ENCODE results near the gene WDCP. TPM values are rescaled to one million over a fixed set of nuclear protein-coding genes. Genes with fewer than 3 reads are reported as not detected.
"Not testable (repeated sequence)": the region's sequence is repeated elsewhere in the genome, so short reads cannot be mapped to it uniquely, and the experiment has no call there.

WDCP gene, protein sequence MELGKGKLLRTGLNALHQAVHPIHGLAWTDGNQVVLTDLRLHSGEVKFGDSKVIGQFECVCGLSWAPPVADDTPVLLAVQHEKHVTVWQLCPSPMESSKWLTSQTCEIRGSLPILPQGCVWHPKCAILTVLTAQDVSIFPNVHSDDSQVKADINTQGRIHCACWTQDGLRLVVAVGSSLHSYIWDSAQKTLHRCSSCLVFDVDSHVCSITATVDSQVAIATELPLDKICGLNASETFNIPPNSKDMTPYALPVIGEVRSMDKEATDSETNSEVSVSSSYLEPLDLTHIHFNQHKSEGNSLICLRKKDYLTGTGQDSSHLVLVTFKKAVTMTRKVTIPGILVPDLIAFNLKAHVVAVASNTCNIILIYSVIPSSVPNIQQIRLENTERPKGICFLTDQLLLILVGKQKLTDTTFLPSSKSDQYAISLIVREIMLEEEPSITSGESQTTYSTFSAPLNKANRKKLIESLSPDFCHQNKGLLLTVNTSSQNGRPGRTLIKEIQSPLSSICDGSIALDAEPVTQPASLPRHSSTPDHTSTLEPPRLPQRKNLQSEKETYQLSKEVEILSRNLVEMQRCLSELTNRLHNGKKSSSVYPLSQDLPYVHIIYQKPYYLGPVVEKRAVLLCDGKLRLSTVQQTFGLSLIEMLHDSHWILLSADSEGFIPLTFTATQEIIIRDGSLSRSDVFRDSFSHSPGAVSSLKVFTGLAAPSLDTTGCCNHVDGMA
- total RNA-seq: 10 to 100 TPM in 6 of 8 experiments, 1 to 10 TPM in 2; 8.8 to 17.7 (median 12.1) TPM

DNA sequence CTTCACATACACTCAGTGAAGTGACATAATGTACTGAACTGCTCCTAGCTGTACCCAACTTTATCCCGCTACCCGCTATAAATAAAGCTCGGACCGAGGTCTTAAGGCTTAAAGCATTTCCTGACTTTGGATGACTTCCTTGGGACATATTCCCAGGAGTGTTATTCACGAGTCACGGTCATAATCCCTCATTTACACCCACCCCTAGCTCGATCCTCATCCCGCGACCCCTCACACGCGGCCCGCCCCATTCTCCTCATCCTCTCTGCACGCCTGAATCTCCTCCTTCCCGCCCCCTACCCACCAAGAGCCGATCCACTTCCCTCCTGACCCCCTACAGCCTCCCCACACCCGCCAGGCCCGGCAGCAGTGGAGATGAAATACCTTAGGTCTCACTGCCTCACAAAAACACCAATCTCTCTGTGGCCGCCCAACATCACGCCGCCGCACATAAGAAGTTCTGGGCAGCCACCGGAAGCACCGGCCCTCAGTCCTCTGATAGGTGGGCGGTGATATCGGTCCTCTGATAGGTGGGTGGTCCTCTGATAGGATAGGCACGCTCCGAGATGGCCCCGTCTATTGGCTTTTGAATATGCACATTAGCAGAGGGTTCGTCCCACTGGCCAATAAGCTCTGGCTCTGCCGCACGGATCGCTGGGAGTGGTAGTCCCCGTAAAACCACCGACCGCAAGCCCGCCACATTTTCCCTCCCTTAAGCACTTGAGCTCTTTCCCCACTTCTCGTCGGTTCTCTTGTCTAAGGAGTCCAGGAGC is at the start of gene WDCP:
WDCP (minus strand) TSS at position 462 of the 773 bp plus-strand sequence. CDS start 7,897 bp downstream, outside the sequence.
- H3K4me3 ChIP-seq: peak within 1 kb of the TSS; percentile 48 to 82 (median 55)
- peak within 1 kb of the TSS in 1 of 2 donors; percentile 11 for H3K27ac ChIP-seq
- in situ Hi-C loops (cut with MboI; ENCODE audit: low pct_unique_long_range_greater_than_20kb in 2 of 9, low sequenced_read_pairs in 9 of 9, unreplicated experiment in 9 of 9): no loop called here
- ATAC-seq (replicated peaks in 6 of 8): peak; percentile 95 to 98 (median 97)
- WGBS, 10 experiments: 0 to 2% (median 0%) methylated on average over 1 to 13 of the region's 38 CpGs; no CpG with 5 or more reads in 3 of the 10 experiments
- peaks cover 5 to 7% of the 10 kb centered on the region in 2 donors for H3K4me1 ChIP-seq (replicated peaks in 1 of 2)

DNA sequence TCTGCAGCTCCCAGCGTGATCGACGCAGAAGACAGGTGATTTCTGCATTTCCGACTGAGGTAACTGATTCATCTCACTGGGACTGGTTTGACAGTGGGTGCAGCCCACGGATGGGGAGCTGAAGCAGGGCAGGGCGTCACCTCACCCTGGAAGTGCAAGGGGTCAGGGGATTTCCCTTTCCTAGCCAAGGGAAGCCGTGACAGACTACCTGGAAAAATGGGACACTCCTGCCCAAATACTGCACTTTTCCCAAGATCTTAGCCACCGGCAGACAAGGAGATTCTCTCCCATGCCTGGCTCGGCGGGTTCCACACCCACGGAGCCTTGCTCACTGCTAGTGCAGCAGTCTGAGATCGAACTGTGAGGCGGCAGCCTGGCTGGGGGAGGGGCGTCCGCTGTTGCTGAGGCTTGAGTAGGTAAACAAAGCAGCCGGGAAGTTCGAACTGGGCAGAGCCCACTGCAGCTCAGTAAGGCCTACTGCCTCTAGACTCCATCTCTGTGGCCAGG is 48.0 kb upstream of the WDCP start:
- H3K4me1 ChIP-seq (replicated peaks in 1 of 2); ATAC-seq (replicated peaks in 6 of 8); H3K4me3 ChIP-seq; H3K27ac ChIP-seq: not testable (repeated sequence)
- in situ Hi-C loops (cut with MboI; ENCODE audit: low pct_unique_long_range_greater_than_20kb in 2 of 9, low sequenced_read_pairs in 9 of 9, unreplicated experiment in 9 of 9): loop anchor here in 2 of 9 experiments (25.0 kb wide), 2 partner anchors 92 to 292 kb away; partner anchors contain the start of gene FAM228A (in 1 of the 2)
- 52 to 100% (median 80%) methylated on average over 1 to 9 of the region's 17 CpGs; no CpG with 5 or more reads in 3 of the 10 experiments for WGBS, 10 experiments

DNA sequence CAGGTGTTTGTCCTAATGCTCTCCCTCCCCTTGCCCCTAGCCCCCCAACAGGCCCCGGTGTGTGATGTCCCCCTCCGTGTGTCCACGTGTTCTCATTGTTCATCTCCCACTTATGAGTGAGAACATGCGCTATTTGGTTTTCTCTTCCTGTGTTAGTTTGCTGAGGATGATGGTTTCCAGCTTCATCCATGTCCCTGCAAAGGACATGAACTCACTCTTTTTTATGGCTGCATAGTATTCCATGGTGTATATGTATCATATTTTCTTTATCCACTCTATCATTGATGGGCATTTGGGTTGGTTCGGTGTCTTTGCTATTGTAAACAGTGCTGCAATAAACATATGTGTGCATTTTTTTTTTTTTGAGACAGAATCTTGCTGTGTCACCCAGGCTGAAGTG is 46.1 kb upstream of the WDCP start:
- in situ Hi-C loops (cut with MboI; ENCODE audit: low pct_unique_long_range_greater_than_20kb in 2 of 9, low sequenced_read_pairs in 9 of 9, unreplicated experiment in 9 of 9): loop anchor here in 2 of 9 experiments (25.0 kb wide), 2 partner anchors 94 to 294 kb away; partner anchors contain the start of gene FAM228A (in 1 of the 2)
- not testable (repeated sequence) for ATAC-seq (replicated peaks in 6 of 8); H3K4me3 ChIP-seq; H3K4me1 ChIP-seq (replicated peaks in 1 of 2); H3K27ac ChIP-seq
- 89 to 100% (median 98%) methylated on average over 1 to 3 of the region's 5 CpGs; no CpG with 5 or more reads in 4 of the 10 experiments for WGBS, 10 experiments

DNA sequence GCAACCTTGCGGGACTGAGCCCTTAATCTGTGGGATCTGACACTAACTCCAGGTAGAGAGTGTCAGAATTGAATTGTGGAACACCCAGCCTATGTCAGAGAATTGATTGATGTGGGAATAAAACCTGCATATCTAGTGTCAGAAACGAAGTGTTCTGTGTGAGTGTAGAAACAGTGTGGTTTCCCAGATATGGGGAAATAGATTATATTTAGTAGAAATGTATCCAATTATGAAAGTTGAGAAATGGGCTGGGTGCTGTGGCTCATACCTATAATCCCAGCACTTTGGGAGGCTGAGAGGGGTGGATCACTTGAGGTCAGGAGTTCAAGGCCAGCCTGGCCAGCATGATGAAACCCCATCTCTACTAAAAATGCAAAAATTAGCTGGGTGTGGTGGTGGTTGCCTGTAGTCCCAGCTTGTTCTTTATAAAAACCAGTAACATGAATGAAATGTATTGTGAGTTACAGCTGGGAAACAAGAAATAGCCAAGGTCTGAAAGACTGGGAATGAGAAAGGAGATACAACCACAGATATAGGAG is 41.7 kb upstream of the WDCP start:
- H3K4me1 ChIP-seq (replicated peaks in 1 of 2): no peaks in the 10 kb centered on the region
- 67 to 90% (median 86%) methylated on average over 1 to 2 of the region's 2 CpGs; no CpG with 5 or more reads in 5 of the 10 experiments for WGBS, 10 experiments
- H3K27ac ChIP-seq: no peak overlapping the region
- ATAC-seq (replicated peaks in 6 of 8): peak in 2 of 8 experiments; percentile 1 to 4
- no peak overlapping the region for H3K4me3 ChIP-seq
- in situ Hi-C loops (cut with MboI; ENCODE audit: low pct_unique_long_range_greater_than_20kb in 2 of 9, low sequenced_read_pairs in 9 of 9, unreplicated experiment in 9 of 9): loop anchor here in 2 of 9 experiments (25.0 kb wide), 2 partner anchors 98 to 298 kb away; partner anchors contain the start of gene FAM228A (in 1 of the 2)

DNA sequence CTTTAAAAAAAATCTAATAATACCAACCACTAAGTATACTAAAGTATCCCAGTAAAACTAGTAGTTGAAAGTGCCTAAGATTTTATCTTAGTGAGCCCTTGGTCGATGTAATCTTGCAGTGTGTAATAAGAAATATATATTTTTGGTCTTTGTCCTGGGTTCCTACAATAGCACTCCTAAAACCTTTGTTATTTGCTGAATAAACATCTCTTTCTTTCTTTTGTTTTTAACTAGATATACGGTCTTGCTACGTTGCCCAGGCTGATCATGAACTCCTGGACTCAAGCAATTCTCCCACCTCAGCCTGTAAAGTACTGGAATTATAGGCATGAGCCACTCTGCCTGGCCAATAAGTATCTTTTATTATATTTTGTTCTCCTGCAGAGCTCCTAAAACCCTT is 39.8 kb upstream of the WDCP start:
- Histone ChIP-seq H3K4me1 (replicated peaks in 1 of 2) (peaks cover 4 to 8% of the 10 kb centered on the region in 2 donors), H3K4me3 (no peak overlapping the region), H3K27ac (no peak overlapping the region)
- no peak for ATAC-seq (replicated peaks in 6 of 8)
- in situ Hi-C loops (cut with MboI; ENCODE audit: low pct_unique_long_range_greater_than_20kb in 2 of 9, low sequenced_read_pairs in 9 of 9, unreplicated experiment in 9 of 9): loop anchor here in 2 of 9 experiments (25.0 kb wide), 2 partner anchors 100 to 300 kb away; partner anchors contain the start of gene FAM228A (in 1 of the 2)
- 46 to 91% (median 75%) methylated on average over 1 to 3 of the region's 3 CpGs for WGBS, 10 experiments

DNA sequence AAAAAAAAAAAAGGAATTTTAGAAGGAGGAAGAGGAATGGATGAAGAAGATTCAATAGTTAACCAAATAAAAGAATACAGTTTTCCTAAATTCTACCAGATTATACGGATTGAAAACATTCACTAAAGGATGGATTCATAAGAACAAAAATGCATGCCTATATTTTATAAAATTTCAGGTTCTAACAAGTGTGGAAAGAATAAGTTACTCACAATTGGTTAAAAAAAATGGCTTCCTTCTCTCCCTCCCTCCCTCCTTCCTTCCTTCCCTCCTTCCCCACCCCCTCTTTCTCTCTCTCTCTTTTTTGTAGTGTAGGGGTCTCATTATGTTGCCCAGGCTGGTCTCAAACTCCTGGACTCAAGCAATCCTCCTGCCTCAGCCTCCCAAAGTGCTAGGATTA is 39.0 kb upstream of the WDCP start:
- Histone ChIP-seq H3K4me1 (replicated peaks in 1 of 2) (peaks cover 4 to 8% of the 10 kb centered on the region in 2 donors), H3K4me3 (no peak overlapping the region), H3K27ac (no peak overlapping the region)
- in situ Hi-C loops (cut with MboI; ENCODE audit: low pct_unique_long_range_greater_than_20kb in 2 of 9, low sequenced_read_pairs in 9 of 9, unreplicated experiment in 9 of 9): loop anchor here in 2 of 9 experiments (25.0 kb wide), 2 partner anchors 101 to 301 kb away; partner anchors contain the start of gene FAM228A (in 1 of the 2)
- ATAC-seq (replicated peaks in 6 of 8): no peak
- 80 to 100% (median 100%) methylated on average over 1 of the region's 1 CpG; no CpG with 5 or more reads in 7 of the 10 experiments for WGBS, 10 experiments

DNA sequence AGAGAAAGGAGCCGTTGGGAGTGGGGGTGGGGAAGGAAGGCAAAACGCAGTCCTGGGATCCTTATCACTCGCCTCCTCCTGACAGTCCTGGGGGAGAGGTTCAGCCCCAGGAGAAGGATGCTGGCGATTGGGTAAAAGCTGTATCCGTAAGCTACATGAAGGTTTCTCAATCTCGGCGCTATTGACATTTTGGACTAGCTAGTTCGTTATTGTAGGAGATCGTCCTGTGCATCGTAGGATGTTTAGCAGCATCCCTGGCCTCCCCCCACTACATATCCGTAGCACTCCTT is 38.0 kb upstream of the WDCP start:
- 24 to 100% (median 59%) methylated on average over 2 to 5 of the region's 11 CpGs; no CpG with 5 or more reads in 3 of the 10 experiments for WGBS, 10 experiments
- H3K4me3 ChIP-seq: peak overlapping the region; percentile 32 to 48 (median 45)
- no peak for ATAC-seq (replicated peaks in 6 of 8)
- H3K27ac ChIP-seq: peak overlapping the region in 1 of 2 donors; percentile 89
- peaks cover 4 to 8% of the 10 kb centered on the region in 2 donors for H3K4me1 ChIP-seq (replicated peaks in 1 of 2)
- in situ Hi-C loops (cut with MboI; ENCODE audit: low pct_unique_long_range_greater_than_20kb in 2 of 9, low sequenced_read_pairs in 9 of 9, unreplicated experiment in 9 of 9): loop anchor here in 2 of 9 experiments (25.0 kb wide), 2 partner anchors 102 to 302 kb away; partner anchors contain the start of gene FAM228A (in 1 of the 2)

DNA sequence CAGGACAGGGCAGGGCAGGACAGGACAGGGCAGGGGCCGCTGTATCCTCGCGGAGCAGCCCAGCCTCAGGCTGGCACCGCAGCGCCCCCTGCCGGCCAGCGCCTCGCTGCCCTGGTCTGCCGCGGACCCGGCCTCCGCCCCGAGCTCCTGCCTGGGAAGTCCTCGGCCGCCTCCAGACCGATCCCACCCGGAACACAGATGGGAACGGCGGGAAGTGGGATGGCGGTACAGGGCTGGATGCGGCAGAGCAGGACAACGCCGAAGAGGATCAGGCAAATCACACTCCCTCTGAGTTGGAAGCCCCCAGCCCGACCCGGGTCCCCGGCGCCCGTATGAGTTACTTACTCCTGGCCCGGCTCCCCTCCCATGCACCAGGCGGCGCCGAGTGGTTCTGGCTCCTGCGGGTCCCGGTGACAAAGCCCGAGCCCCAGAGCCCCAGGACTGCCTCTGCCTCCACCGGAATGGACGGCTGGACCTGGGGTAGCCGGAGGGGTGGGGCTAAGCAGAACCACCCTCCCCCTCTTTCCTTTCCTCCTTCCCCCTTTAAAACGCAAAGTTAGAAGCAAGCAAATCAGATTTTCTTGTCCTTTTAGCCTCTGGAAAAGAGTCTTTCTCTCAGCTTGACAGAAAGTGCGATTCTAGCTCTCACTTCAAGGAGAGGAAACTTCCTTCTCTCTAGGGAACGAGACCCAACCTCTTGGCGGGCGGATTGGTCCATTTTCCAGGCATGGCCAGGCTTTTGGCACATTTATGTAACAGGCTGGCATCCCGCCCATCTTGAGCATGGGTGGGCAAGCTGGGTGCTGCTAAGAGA is 37.4 kb upstream of the WDCP start, which contains the start of gene TP53I3:
TP53I3 (minus strand) TSS at position 449 of the 814 bp plus-strand sequence. CDS start 508 bp downstream, outside the sequence.
- Histone ChIP-seq H3K27ac (peak within 1 kb of the TSS; percentile 67 to 89), H3K4me1 (replicated peaks in 1 of 2) (peaks cover 4 to 8% of the 10 kb centered on the region in 2 donors), H3K4me3 (peak within 1 kb of the TSS; percentile 32 to 48 (median 45))
- in situ Hi-C loops (cut with MboI; ENCODE audit: low pct_unique_long_range_greater_than_20kb in 2 of 9, low sequenced_read_pairs in 9 of 9, unreplicated experiment in 9 of 9): loop anchor here in 2 of 9 experiments (25.0 kb wide), 2 partner anchors 103 to 303 kb away; partner anchors contain the start of gene FAM228A (in 1 of the 2)
- WGBS, 10 experiments: 0 to 11% (median 4%) methylated on average over 3 to 16 of the region's 44 CpGs; no CpG with 5 or more reads in 6 of the 10 experiments
- peak; percentile 74 to 97 (median 94) for ATAC-seq (replicated peaks in 6 of 8)

DNA sequence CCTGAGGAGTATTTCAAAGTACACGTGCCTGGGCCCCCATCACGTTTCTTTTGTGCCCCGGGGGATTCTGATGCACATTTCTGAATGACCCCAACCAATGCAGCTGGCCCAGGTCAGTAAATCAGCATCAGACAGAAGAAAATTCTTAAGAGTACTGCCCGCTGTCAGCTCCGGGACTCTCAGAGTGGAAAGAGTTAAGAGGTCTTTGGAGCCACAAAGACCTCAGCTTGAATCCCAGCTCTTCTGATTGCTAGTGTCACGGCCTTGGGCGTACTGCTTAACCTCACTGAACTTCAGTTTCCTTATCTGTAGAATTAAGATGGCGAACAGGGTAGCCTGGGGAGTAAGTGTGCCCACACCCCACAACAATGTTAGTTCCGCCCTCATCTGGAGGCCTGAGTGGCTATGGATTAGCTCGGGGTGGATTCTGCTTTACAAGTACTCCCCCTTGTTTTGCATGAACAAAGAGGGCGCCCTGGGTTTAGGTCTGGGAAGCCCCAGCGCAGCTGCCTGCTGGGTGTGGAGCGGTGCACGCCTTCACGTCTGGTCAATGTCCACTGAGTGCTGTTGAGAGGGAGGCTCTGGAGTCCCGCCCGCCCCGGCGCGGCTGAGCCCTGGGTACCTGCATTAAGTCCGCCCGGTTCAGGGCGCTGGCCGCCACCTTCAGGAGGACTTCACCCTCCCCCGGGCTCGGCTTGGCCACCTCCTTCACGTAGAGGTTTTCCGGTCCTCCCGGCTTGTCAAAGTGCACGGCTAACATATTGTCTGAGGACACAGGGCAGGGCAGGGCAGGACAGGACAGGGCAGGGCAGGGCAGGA is 36.6 kb upstream of the WDCP start:
- WGBS, 10 experiments: 0 to 23% (median 17%) methylated on average over 1 to 13 of the region's 30 CpGs; no CpG with 5 or more reads in 4 of the 10 experiments
- H3K4me1 ChIP-seq (replicated peaks in 1 of 2): peaks cover 4 to 8% of the 10 kb centered on the region in 2 donors
- in situ Hi-C loops (cut with MboI; ENCODE audit: low pct_unique_long_range_greater_than_20kb in 2 of 9, low sequenced_read_pairs in 9 of 9, unreplicated experiment in 9 of 9): loop anchor here in 2 of 9 experiments (25.0 kb wide), 2 partner anchors 104 to 304 kb away; partner anchors contain the start of gene FAM228A (in 1 of the 2)
- peak; percentile 74 to 81 (median 79) for ATAC-seq (replicated peaks in 6 of 8)
- H3K27ac ChIP-seq: peak overlapping the region; percentile 67 to 89
- peak overlapping the region; percentile 32 to 48 (median 45) for H3K4me3 ChIP-seq
